COR-L47 (cell line): ENCODE measurements around the gene SRP19.
"Not testable (repeated sequence)": the region's sequence is repeated elsewhere in the genome, so short reads cannot be mapped to it uniquely, and the experiment has no call there.

Experiments used
- DNase-seq: peaks from one replicate; lab custom pipeline; 2025; lab: John Stamatoyannopoulos, UW

The SRP19 gene

GRCh38 chr5:112860929-112861637 lies at the start of gene SRP19:
SRP19 (plus strand) TSS chr5:112861287; CDS start chr5:112861377, 90 bp downstream.
- DNase-seq: peak; percentile 97

DNA sequence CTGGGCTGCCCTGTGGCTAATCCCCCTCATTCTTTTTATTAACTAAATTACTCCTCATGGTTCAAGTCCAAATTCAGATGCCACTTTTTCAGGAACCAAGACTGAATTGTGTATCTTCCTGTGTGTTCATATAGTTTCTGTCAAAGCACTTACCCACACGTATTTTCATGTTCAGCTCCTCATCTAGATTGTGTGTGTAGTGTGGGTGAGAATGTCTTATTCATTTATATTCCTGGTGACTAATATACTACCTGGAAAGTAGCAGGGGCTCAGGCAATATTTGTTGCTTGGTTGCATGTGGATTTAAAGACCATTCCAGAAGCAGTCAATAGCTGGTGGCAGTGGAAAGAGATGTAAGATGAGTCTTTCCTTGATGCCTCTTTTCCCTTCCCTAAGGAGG lies 48.5 kb upstream of the SRP19 start:
- no peak for DNase-seq

GRCh38 chr5:112820246-112820645 lies 40.8 kb upstream of the SRP19 start:
- DNase-seq: no peak

DNA sequence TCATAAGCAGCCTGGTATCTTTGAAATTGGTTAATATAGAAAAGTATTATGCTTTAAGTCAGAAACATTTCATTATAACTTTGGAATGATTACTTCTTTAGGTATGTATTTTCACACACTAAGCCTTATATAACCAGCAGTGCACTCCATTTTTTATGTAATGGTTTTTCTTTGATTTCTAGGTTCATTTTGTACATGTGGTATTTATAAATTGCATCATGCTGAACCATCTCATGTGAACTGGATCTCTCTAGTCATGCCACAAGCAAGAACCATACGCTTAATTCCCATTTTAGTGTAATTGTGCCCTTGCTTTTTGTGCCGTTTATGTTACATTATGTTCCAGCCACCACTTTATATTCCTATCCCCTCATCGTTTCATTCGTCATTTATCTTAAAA lies 38.6 kb upstream of the SRP19 start:
- no peak for DNase-seq

DNA sequence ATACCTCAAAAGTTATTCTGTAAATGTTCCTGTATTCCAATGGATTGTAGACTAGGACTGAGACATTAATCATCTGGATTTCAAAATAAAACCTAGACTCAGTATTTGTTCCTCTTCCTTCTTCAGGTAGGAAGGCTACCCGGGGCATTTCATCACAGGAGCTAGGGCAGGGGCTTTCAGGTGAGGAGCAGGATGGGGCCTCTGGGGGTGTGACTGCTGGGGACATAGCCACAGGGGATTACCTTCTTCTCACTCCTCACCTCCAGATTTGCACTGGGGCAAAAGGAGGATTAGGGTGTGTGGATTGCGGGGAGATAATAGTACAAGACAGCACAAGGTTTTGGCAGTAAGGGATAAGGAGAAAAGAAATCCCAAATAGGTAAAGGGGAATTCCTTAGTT lies 37.9 kb upstream of the SRP19 start:
- no peak for DNase-seq

DNA sequence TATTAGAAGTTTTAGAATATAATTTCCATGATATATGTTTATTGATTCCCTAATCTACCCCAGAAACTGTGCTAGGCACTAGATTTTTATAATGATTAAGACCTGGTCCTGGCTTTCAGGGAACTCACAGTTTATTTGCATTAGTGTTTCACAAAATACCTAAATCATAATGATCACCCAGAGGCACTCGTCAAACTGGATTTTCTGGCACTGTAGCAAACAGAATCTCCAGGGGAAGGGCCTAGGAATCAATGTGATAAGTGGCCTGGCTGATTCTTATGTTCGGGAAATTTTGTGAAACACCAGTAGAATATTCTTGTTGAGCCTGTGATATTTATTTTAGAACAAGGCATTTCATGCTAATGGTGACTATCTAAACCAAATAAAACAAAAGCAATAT lies 37.4 kb upstream of the SRP19 start:
- DNase-seq: no peak

DNA sequence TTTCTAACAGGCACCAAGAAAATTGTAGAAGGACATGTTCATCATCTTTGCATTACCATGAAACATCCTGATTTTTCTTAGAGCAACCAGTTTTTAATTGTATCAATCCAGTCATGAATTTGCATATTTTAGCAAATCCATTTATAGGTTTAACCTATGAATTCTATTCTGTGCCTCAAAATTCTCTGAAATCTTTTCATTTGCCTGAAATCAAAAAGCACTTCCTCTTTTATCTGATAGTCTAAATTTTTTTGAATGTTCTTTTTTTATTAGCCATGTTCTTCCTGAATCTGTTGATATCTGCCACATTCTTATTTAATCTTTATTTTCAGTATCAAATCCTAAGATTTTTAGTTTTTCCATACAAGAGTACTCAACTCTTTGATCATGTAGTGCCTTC lies 36.9 kb upstream of the SRP19 start:
- DNase-seq: no peak

DNA sequence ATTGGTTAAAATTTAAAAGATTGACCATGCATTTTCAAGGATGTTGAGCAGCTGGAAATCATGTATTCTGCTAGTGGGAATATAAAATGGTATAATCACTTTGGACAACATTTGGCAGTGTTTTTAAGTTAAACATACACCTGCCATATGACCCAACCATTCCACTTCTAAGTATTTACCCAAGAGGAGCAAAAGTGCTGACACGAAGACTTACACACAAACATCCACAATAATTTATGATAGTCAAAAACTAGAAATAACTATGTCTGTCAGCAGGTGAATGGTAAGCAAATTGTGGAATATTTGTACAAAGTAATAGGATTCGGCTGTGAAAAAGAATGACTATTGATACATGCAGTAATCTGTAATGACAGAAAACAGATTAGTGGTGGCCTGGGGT lies 30.7 kb upstream of the SRP19 start:
- DNase-seq: no peak

- no peak for DNase-seq
Measured at GRCh38 chr5:112833971-112834370, 27.1 kb upstream of the SRP19 start.

DNA sequence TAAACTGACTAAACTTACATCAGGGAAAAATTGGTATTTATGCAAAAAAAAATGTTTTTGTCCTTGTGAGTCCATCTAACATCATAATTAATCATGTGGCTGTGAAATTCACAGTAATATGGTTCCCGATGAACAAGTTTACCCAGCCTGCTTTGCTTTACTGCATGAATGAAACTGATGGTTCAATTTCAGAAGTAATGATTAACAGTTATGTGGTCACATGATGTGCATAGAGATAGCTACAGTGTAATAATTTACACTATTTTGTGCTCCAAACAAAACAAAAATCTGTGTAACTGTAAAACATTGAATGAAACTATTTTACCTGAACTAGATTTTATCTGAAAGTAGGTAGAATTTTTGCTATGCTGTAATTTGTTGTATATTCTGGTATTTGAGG lies 16.6 kb upstream of the SRP19 start:
- no peak for DNase-seq

DNA sequence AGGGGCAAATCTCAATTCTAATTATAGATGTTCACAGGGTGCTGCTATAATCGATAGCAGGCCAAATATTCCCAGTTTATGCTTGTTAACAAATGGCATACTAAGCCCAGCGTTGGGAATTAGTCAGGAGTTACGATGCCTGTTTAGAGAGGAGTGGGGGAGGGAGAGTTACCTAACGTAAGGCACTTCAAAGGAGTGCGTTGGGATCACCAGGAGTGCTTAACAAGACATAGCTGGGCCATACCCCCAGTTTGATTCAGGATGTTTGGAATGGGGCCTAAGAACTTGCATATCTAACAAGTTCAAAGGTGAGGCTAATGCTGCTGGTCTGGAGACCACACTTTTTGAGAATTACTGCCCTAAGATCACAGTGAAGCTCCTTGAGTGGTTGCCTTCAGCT lies 14.5 kb upstream of the SRP19 start:
- no peak for DNase-seq

DNA sequence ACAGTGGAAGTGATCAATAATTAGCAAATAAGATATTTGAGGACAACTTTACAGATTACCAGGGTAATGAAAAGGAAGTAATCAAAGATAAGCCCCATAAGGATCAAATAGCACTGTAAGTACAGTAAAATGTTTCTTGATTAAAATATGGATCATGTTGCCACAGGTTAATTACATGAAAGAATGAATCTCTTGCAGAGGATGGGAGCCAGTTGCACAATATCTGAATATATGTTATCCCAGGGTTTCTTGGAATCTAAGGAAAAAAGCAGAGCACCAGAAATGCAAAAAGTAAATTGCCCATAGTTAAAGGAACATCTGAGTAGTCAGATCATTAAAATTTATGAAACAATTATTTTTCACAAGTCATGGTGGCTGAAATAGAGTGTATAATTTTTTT lies 13.8 kb upstream of the SRP19 start:
- DNase-seq: no peak

DNA sequence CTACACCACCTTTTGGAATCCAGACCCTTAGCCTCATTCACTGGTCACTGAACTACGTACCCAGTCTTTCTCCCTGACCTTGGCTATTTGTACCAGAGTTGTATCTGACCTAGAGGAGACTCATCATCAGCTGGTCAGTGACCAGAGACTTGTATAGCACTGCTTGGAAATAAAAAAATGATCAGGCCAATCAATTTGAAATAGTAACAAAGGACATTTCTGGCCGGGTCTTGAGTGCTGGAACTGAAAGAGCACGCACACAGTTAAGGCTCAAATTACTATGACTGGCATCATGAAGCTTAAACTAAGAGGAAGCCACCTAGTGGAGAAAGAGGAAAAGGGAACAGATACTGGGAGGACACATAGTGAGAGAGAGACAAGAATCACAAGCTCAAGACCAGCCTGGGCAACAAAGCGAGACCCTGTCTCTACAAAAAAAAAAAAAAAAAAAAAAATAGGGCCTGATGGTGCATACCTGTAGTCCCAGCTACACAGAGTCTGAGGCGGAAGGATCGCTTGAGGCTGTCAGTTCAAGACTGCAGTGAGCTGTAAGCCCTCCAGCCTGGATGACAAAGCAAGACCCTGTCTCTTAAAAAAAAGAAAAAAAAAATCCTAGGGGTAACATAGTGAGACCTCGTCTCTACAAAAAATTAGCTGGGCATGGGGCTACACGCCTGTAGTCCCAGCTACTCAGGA lies 12.8 kb upstream of the SRP19 start:
- peak; percentile 49 for DNase-seq

DNA sequence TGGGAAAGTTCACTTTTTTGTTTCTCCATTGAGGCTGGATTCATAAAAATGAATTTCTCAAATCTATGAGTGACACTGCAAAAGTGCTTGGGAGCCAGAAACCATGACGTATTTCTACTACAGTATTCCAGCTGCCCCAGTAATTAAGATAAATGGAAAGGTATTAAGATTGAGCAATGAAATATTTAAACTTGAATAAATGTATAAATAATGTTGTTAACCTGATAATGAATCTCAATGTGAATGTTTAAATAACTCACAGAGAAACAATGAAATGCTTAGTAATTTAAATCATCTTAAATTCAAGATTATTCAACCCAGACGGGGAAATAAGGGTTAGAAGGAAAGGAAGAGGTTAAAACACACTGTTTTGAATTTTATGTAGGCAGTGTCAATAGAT lies 11.2 kb upstream of the SRP19 start:
- DNase-seq: no peak

DNA sequence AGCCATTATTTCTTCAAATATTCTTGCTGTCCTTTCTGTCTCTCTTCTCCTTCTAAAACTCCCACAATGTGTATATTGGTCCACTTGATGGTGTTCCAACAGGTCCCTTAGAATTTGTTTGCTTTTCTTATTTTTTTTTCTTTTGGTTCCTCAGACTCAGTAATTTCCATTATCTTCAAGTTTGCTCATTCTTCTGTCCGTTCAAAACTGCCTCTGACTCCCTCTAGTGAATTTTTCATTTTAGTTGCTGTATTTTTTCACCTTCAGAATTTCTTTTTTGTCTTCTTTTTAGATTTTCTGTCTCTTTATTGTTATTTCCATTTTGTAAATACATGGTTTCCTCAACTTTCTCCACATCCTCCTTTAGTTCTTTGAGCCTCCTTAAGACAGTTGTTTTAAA lies 6.4 kb upstream of the SRP19 start:
- no peak for DNase-seq

GRCh38 chr5:112857866-112858265 lies 3.2 kb upstream of the SRP19 start:
- no peak for DNase-seq

GRCh38 chr5:112860571-112860928 lies 537 bp upstream of the SRP19 start:
- DNase-seq: not testable (repeated sequence)

DNA sequence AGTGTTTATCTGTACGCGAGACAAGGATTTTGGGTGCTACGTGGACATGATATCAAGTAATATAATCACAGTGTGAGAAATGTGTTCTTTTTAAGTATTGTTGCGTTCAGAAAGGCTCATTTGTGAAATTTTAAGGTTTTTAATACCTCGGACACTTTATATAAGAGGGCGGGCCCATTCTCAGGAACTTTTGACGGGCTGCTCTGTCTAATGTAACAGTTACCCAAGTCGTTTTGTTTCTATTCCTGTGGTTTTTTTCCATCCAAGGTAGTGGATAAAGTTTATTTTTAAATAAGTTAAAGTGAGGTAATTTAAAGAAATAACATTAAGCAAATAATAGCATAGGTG lies 525 bp downstream of the SRP19 start:
- DNase-seq: no peak

- DNase-seq: no peak
Measured at GRCh38 chr5:112862085-112862484, 998 bp downstream of the SRP19 start.

DNA sequence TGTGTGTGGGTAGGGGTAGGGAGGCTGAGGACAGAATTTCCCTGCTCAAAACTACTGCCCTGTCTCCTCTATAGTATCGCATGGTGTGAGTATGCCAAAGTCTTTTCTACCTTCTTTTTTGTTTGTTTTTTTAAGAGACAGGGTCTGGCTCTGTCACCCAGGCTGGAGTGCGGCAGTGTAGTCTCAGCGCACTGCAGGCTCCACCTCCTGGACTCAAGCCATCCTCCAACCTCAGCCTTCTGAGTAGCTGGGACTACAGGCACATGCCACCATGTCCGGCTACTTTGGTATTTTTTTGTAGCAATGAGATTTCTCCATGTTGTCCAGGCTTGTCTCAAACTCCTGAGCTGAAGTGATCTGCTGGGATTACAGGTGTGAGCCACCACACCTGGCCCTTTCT lies 2.5 kb downstream of the SRP19 start:
- no peak for DNase-seq

- DNase-seq: no peak
Measured at GRCh38 chr5:112865128-112865527, 4.0 kb downstream of the SRP19 start.

- DNase-seq: no peak
Measured at GRCh38 chr5:112866739-112867138, 5.7 kb downstream of the SRP19 start.

DNA sequence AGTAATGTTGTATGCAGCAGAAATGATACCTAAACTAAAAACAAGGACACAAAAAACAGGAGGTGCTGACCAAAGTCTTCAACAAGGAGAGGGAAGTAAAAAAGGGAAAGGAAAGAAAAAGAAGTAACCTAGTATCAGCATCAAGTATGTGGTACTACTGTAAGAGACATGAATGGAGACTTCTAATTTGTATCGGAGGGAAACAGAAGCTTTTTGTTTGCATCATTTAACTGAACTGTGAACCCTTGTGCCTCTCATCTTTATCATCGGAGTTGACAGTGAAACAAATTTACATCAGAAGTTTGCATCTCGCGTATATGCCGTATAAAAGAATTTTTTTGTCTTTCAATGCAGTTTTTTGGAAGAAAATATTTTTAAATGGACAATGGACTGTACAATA lies 6.3 kb downstream of the SRP19 start:
- no peak for DNase-seq

DNA sequence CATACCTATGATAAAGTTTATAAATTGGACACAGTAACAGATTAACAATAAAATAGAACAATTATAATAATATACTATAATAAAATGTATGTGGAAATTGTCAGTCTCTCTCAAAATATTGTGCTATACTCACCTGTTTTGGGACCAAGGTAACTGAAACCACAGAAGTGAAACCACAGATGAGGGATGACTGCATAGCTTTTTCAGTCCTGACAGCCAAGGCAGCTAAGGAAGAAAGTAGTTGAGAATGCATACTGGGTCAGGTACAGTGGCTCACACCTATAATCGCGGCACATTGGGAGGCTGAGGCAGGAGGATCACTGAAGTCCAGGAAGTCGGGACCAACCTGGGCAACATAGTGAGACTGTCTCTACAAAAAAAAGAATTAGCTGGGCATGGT lies 8.9 kb downstream of the SRP19 start:
- DNase-seq: no peak
